DOHH2 (cell line): Measurements from ENCODE around the gene PDXDC1.

Source experiments
- H3F3A ChIP-seq: fragments of 200-600 bp; sonication (generic), shearing (Covaris generic); 2 replicates; pipeline ENCODE4 v1.6.0; 2016; ENCODE audit warnings: antibody characterized with exemption, mild to moderate bottlenecking; ENCODE audit not compliant: control insufficient read depth, insufficient read depth
- H3K27ac ChIP-seq: fragments of 200-600 bp; sonication (generic); 2 replicates; pipeline ENCODE4 v1.5.1; 2014; ENCODE audit warnings: low read depth, mild to moderate bottlenecking, low read length, moderate library complexity
- H3K27me3 ChIP-seq: fragments of 200-600 bp; sonication (generic); 2 replicates; pipeline ENCODE4 v1.6.1; 2014; ENCODE audit warnings: mild to moderate bottlenecking, low read length, mixed read lengths; ENCODE audit not compliant: control insufficient read depth
- H3K36me3 ChIP-seq: fragments of 200-600 bp; sonication (generic); 2 replicates; pipeline ENCODE4 v1.6.1; 2014; ENCODE audit warnings: mild to moderate bottlenecking, low read length, moderate library complexity, mixed read lengths; ENCODE audit not compliant: control insufficient read depth
- H3K4me1 ChIP-seq: fragments of 200-600 bp; sonication (generic); 2 replicates; pipeline ENCODE4 v1.6.1; 2014; ENCODE audit warnings: mild to moderate bottlenecking, low read length, mixed read lengths; ENCODE audit not compliant: control insufficient read depth
- H3K4me2 ChIP-seq: fragments of 200-600 bp; sonication (generic); 2 replicates; pipeline ENCODE4 v1.6.0; 2014; ENCODE audit warnings: mild to moderate bottlenecking, low read length, moderate library complexity
- H3K4me3 ChIP-seq: fragments of 200-600 bp; sonication (generic); 2 replicates; pipeline ENCODE4 v1.5.1; 2014; ENCODE audit warnings: mild to moderate bottlenecking, low read length, mixed read lengths
- H3K79me2 ChIP-seq: fragments of 200-600 bp; sonication (generic); 2 replicates; pipeline ENCODE4 v1.6.1; 2014; ENCODE audit warnings: mild to moderate bottlenecking, low read length, mixed read lengths; ENCODE audit not compliant: control insufficient read depth
- H3K9me2 ChIP-seq: fragments of 200-600 bp; sonication (generic); replicated peaks from 2 replicates; pipeline ENCODE4 v1.6.1; 2014; ENCODE audit warnings: mild to moderate bottlenecking, low read length, mixed read lengths; ENCODE audit not compliant: control insufficient read depth
- H3K9me3 ChIP-seq: fragments of 200-600 bp; sonication (generic); 2 replicates; pipeline ENCODE4 v1.6.1; 2014; ENCODE audit warnings: antibody characterized with exemption, low read length, mixed read lengths; ENCODE audit not compliant: control insufficient read depth, insufficient read depth
- H4K20me1 ChIP-seq: fragments of 200-600 bp; sonication (generic); 2 replicates; pipeline ENCODE4 v1.6.0; 2014; ENCODE audit warnings: low read depth, mild to moderate bottlenecking, antibody characterized with exemption, low read length, moderate library complexity; ENCODE audit not compliant: control insufficient read depth, insufficient read depth
- EZH2phosphoT487 ChIP-seq: fragments of 200-600 bp; sonication (generic); IDR thresholded peaks from 2 replicates; pipeline ENCODE4 v1.6.1; 2017; ENCODE audit warnings: borderline replicate concordance, mild to moderate bottlenecking, antibody characterized with exemption, low read length, moderate library complexity, mixed read lengths
- TF ChIP-seq, protein P1 (sequence below): fragments of 200-600 bp; sonication (generic); IDR thresholded peaks from one replicate; pipeline ENCODE4 v1.5.1; 2014; ENCODE audit warnings: antibody characterized with exemption, mild to moderate bottlenecking, low read depth, low read length; ENCODE audit not compliant: poor library complexity, severe bottlenecking

Gene PDXDC1

DNA sequence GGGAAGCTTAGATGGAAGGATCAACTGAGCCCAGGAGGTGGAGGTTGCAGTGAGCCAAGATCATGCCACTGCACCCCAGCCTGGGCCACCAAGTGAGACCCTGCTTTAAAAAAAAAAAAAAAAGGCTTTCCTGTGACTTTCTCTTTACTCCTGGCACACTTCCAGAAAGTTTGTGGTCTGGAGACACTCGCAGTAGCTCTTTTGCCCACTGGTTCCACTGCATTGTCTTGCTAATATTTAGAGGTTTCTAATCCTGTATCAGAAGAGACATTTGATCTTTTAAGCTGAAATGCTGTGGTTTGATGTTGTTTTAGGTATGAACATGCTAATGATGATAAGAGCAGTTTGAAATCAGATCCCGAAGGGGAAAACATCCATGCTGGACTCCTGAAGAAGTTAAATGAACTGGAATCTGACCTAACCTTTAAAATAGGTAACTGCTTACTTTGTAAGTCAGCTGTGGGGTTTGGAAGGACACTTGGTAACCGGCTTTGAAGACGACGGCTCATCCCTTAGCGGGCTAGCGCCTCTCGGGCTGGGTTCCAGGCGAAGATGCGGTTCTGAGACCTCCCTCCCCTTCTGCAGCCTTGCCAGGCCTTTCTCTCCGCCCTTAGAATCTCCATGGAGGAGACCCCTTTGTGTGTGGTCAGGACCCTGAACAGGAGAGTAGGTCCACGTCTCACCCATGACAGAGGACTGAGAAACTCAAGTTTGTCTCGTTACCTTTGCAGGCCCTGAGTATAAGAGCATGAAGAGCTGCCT is 57.9 kb downstream of the PDXDC1 start:
- Histone ChIP-seq H3K36me3 (peaks cover 74% of the 10 kb centered on the region), H4K20me1 (no peaks in the 10 kb centered on the region), H3K4me2 (no peak overlapping the region), H3K27ac (no peak overlapping the region), H3K27me3 (no peaks in the 10 kb centered on the region), H3K79me2 (0 out of 2 replicates have a peak, but pooled peaks cover 2% of the 10 kb centered on the region), H3K9me2 (no peaks in the 10 kb centered on the region), H3K4me1 (no peaks in the 10 kb centered on the region; the same call in 1 of the 2 replicates), H3K9me3 (no peaks in the 10 kb centered on the region), H3F3A (no peaks in the 10 kb centered on the region), H3K4me3 (no peak overlapping the region)
- TF ChIP-seq EZH2phosphoT487: no peak
- TF ChIP-seq, protein P1, sequence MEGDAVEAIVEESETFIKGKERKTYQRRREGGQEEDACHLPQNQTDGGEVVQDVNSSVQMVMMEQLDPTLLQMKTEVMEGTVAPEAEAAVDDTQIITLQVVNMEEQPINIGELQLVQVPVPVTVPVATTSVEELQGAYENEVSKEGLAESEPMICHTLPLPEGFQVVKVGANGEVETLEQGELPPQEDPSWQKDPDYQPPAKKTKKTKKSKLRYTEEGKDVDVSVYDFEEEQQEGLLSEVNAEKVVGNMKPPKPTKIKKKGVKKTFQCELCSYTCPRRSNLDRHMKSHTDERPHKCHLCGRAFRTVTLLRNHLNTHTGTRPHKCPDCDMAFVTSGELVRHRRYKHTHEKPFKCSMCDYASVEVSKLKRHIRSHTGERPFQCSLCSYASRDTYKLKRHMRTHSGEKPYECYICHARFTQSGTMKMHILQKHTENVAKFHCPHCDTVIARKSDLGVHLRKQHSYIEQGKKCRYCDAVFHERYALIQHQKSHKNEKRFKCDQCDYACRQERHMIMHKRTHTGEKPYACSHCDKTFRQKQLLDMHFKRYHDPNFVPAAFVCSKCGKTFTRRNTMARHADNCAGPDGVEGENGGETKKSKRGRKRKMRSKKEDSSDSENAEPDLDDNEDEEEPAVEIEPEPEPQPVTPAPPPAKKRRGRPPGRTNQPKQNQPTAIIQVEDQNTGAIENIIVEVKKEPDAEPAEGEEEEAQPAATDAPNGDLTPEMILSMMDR: no peak

DNA sequence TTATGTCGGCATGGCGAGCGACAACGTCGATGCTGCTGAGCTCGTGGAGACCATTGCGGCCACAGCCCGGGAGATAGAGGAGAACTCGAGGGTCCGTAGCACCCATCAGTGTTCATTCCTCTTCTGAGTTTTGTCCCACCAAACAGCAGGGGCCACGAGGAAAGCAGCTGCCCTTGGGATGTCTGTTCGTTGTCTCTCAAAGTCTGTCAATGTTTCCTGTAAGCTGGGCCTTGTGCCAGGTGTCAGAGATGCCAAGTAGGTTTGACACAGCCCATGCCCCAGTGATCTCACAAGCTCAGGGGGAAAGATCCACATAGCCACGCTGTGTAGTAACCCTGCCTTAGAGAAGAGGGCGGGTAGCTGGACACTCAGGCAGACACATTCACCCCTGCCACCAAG is 58.5 kb downstream of the PDXDC1 start:
- no peaks in the 10 kb centered on the region for H4K20me1 ChIP-seq
- TF ChIP-seq, protein P1: no peak
- TF ChIP-seq EZH2phosphoT487: no peak
- no peak overlapping the region for H3K27ac ChIP-seq
- H3F3A ChIP-seq: no peaks in the 10 kb centered on the region
- H3K9me3 ChIP-seq: no peaks in the 10 kb centered on the region
- H3K4me2 ChIP-seq: no peak overlapping the region
- H3K4me1 ChIP-seq: no peaks in the 10 kb centered on the region; the same call in 1 of the 2 replicates
- H3K36me3 ChIP-seq: peaks cover 77% of the 10 kb centered on the region
- H3K79me2 ChIP-seq: 0 out of 2 replicates have a peak, but pooled peaks cover 2% of the 10 kb centered on the region
- no peak overlapping the region for H3K4me3 ChIP-seq
- H3K27me3 ChIP-seq: no peaks in the 10 kb centered on the region
- H3K9me2 ChIP-seq: no peaks in the 10 kb centered on the region

DNA sequence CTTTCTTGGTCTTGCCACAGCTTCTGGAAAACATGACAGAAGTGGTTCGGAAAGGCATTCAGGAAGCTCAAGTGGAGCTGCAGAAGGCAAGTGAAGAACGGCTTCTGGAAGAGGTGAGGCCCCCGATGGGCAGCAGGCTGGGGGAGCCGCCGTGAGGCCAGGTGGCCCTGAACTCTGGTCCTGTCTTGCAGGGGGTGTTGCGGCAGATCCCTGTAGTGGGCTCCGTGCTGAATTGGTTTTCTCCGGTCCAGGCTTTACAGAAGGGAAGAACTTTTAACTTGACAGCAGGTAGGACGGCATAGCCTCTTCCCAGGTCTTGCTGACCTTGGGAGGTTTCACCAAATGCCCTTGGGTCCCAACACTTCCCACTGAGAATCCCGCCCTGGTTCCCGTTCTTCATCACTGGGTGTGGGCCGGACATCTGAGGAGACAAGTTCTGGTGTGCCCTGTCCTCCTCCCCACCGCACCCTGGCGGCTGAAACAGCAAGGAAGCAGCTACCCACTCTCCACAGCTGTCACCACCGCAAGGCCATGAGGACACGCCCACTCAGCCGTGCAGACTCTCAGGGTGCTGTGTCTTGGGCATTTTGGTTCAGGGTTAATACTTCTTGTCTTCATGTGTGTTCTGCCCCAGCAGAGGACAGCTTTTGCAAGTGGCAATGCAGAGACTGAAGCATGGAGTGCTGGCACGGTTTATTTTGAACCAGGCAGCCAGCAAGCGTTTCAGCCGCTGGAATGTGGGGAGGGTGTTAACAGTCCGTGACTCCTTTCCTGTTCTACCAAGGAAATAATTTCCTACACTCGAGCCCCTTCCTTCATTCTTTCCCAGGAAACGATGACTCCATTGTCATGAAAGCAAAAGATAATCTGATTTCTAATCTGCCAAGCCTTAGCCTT is 59.7 kb downstream of the PDXDC1 start:
- 0 out of 2 replicates have a peak, but pooled peaks cover 2% of the 10 kb centered on the region for H3K79me2 ChIP-seq

More for the DNA sequence above, 59.7 kb downstream of the PDXDC1 start:
- no peaks in the 10 kb centered on the region for H4K20me1 ChIP-seq
- H3K4me1 ChIP-seq: no peaks in the 10 kb centered on the region; the same call in 1 of the 2 replicates
- H3K27me3 ChIP-seq: no peaks in the 10 kb centered on the region
- no peak overlapping the region for H3K4me2 ChIP-seq
- TF ChIP-seq EZH2phosphoT487: no peak
- TF ChIP-seq, protein P1: no peak
- no peak overlapping the region for H3K4me3 ChIP-seq
- no peaks in the 10 kb centered on the region for H3K9me2 ChIP-seq
- no peaks in the 10 kb centered on the region for H3K9me3 ChIP-seq
- H3K27ac ChIP-seq: no peak overlapping the region
- peaks cover 87% of the 10 kb centered on the region for H3K36me3 ChIP-seq
- H3F3A ChIP-seq: no peaks in the 10 kb centered on the region
